Right atrium auricular region (tissue), 2 donors: ENCODE measurements around the gene SFXN3. TPM values are rescaled to one million over a fixed set of nuclear protein-coding genes. Genes with fewer than 3 reads are reported as not detected.
A peak's percentile ranks its signal among the peaks of the same experiment; 100 is the strongest.

Source experiments
- DNase-seq: peaks from one replicate; pipeline ENCODE4 v3.0.0-alpha.2; 2019; ENCODE audit warnings: low spot score
- H3K27ac ChIP-seq, 2 donors: fragments of 200-600 bp; sonication (generic); 1 replicate in 1 of 2; 2 replicates in 1 of 2; pipeline ENCODE4 v1.5.1; 2016 to 2019
- H3K27me3 ChIP-seq, 2 donors: fragments of 200-600 bp; sonication (generic); one replicate each; pipeline versions ENCODE4 v1.5.1 to v1.6.0; 2017 to 2019
- H3K36me3 ChIP-seq: fragments of 200-600 bp; sonication (generic); one replicate; pipeline ENCODE4 v1.5.1; 2016
- H3K4me1 ChIP-seq, 2 donors: fragments of 200-600 bp; sonication (generic); one replicate each; pipeline versions ENCODE4 v1.5.1 to v1.6.0; 2017 to 2019
- H3K4me3 ChIP-seq, 2 donors: fragments of 200-600 bp; sonication (generic); 1 replicate in 1 of 2; 2 replicates in 1 of 2; pipeline ENCODE4 v1.5.1; 2017 to 2019; ENCODE audit warnings: mild to moderate bottlenecking in 1 of 2, moderate library complexity in 1 of 2
- H3K9me3 ChIP-seq, 2 donors: fragments of 200-600 bp; sonication (generic); one replicate each; pipeline ENCODE4 v1.5.1; 2019
- total RNA-seq, 2 donors: library from RNA; depleted of rRNA; stranded (reverse); fragments of >200 nt; gene quantifications; one replicate each; pipeline ENCODE4 v1.1.0, GENCODE V29; 2016
- TF ChIP-seq, protein P1 (sequence below), 2 donors: fragments of 200-600 bp; sonication (generic); IDR thresholded peaks; one replicate each; pipeline ENCODE4 v1.5.1; 2019; ENCODE audit warnings: antibody characterized with exemption in 2 of 2

The SFXN3 gene
- total RNA-seq, 2 donors from 2014 or later = 16.4 to 42.9 TPM

DNA sequence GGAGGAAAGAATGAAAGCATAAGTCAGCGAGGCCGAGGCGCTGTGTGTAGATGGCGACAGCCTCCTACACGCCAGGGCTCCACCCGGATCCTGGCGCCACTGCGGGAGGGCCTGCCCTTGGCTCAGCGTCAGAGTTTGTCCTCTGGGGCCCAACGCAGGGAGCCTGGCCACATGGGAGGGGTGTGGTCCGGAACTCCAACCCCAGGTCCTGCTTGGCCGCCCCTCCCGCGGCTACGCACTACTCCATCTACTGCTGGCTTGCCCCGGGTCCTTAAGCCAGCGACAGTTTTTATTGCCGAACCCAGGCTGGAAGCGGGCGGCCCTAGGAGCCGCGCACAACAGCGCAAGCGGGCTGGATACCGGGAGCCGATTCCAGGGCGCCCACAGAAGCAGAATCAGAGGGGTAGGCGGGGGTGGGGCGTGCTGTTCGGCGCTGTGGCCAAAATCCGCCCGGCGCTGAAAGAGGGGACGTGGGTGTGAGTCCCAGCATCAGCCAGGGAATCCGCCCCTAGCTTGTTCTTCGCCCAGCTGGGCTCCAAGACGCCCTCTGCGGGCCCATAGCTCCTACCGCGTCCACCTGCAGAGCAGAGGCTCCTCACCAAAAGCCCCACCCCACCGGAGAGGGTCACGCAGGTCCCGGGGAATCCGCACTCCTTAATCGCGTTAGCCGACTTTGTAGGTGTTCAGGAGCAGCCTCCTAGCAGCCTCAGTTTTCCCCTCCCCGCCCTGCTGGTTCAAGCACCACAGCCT is 35.3 kb downstream of the SFXN3 start:
- no peaks in the 10 kb centered on the region for H3K36me3 ChIP-seq
- H3K27ac ChIP-seq = peak overlapping the region; percentile 75
- peak; percentile 92 for DNase-seq
- peak overlapping the region; percentile 47 to 61 for H3K4me3 ChIP-seq
- no peaks in the 10 kb centered on the region for H3K27me3 ChIP-seq
- no peaks in the 10 kb centered on the region for H3K9me3 ChIP-seq
- TF ChIP-seq, protein P1, sequence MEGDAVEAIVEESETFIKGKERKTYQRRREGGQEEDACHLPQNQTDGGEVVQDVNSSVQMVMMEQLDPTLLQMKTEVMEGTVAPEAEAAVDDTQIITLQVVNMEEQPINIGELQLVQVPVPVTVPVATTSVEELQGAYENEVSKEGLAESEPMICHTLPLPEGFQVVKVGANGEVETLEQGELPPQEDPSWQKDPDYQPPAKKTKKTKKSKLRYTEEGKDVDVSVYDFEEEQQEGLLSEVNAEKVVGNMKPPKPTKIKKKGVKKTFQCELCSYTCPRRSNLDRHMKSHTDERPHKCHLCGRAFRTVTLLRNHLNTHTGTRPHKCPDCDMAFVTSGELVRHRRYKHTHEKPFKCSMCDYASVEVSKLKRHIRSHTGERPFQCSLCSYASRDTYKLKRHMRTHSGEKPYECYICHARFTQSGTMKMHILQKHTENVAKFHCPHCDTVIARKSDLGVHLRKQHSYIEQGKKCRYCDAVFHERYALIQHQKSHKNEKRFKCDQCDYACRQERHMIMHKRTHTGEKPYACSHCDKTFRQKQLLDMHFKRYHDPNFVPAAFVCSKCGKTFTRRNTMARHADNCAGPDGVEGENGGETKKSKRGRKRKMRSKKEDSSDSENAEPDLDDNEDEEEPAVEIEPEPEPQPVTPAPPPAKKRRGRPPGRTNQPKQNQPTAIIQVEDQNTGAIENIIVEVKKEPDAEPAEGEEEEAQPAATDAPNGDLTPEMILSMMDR (IDR thresholded peaks at IDR 0.05) = peak; percentile 25 to 63
- H3K4me1 ChIP-seq = peaks cover 0 to 62% of the 10 kb centered on the region in 2 donors

DNA sequence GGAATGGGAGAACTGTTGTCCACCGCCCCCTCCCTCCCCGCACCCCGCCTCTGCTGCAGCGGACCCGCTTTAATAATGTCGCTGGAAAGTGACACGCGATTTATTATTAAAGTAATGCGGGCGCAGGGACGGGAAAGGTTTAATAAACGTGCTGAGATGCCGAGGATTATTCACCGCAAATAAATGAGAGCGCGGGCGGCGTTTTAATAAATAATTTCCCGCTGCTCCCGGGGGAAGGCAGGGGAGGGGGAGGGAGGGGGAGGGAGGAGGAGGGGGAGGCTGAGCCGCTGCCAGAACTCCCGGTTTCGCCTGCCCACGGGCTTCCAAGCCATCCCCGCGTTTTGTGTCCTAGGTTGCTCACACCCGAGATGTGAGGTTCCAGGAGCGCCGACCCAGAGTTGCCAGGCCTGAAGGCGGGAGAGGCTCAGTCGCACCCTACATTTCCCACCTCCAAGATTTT is 35.9 kb downstream of the SFXN3 start:
- H3K9me3 ChIP-seq = no peaks in the 10 kb centered on the region
- H3K36me3 ChIP-seq = no peaks in the 10 kb centered on the region
- peak overlapping the region; percentile 47 to 61 for H3K4me3 ChIP-seq
- no peaks in the 10 kb centered on the region for H3K27me3 ChIP-seq
- DNase-seq = no peak
- H3K4me1 ChIP-seq = peaks cover 0 to 56% of the 10 kb centered on the region in 2 donors
- TF ChIP-seq, protein P1 (IDR thresholded peaks at IDR 0.05) = no peak
- H3K27ac ChIP-seq = peak overlapping the region; percentile 75

DNA sequence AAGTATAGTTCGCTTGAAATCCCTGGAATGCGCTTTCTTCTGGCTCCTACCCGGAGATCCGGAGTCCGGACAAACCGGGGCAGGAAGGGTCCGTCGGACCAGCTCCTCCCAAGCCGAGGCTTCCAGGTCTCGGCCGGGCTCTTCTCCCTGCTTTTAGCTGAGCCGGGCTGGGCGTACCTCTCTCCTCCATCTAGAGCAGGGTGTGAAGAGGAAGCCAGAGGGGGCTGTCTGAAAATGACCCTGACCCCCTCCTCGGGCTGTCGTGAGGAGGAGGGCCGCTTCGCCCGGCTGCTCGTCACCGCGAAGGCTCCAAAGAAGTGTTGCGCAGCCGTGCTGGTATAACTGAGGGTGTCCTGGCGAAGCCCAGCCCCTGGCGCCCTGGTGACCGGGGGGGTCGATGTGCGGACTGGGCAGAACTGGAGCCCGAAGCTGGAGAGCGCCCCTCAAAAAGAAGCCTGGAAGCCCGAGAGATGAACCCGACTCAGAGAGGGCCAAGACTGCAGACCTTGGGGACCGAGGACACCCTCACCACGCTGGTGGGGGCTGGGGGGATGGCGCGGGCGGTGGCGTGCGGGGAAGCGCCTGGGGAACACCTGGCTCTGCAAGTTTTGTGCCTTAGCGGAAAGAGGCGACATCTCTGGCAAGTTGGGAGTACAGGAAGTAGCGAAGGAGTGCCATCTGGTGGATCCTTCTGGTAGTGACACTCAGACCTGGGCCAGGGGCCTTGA is 36.5 kb downstream of the SFXN3 start:
- DNase-seq = peak; percentile 86
- Histone ChIP-seq H3K9me3 (no peaks in the 10 kb centered on the region), H3K36me3 (no peaks in the 10 kb centered on the region), H3K4me3 (peak overlapping the region; percentile 47 to 61), H3K4me1 (peaks cover 0 to 50% of the 10 kb centered on the region in 2 donors), H3K27me3 (peaks cover 0 to under 1% of the 10 kb centered on the region in 2 donors), H3K27ac (peak overlapping the region; percentile 75)
- TF ChIP-seq, protein P1 (IDR thresholded peaks at IDR 0.05) = peak; percentile 91 to 93

DNA sequence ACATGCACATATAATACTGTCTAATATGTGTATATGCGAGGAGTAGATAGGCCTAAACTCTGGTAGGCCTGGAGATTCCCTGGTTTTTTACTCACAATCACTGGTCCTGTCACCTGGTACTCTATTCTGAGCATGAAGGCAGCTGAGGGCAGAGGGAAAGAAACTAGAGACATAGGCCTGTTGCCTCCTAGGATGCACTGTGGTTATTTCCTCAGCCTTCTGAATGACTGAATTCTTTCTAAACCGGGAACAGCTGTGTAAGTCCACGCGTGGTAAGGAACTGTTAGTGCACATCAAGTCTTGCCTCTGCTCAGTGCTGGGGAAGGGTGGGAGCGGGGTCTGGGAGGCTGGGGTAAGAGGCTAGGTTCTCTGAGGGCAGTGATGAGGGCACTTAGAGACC is 38.4 kb downstream of the SFXN3 start:
- TF ChIP-seq, protein P1 (IDR thresholded peaks at IDR 0.05) = no peak
- Histone ChIP-seq H3K27me3 (peaks cover 0 to 7% of the 10 kb centered on the region in 2 donors), H3K9me3 (no peaks in the 10 kb centered on the region), H3K4me1 (peaks cover 0 to 33% of the 10 kb centered on the region in 2 donors), H3K4me3 (no peak overlapping the region), H3K36me3 (no peaks in the 10 kb centered on the region), H3K27ac (no peak overlapping the region)
- DNase-seq = no peak

DNA sequence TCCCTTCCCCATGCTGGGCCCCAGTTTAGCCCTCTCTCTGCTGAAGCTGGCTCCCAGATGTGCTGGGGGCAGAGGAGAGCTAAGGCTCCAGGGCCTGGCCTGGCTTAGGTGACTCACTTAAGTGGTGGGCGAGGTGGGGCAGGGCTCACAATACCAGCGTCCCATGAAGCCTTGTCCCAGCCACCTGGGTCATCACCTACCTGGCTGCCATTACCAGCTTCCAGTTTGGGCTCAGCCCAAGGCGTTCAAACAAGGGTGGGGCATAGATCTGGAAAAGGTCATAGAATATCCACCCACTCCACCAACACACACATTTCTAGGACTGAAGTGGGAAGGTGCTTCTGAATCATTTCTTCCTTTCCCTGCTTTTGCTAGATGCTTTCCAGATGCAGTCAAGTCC is 39.1 kb downstream of the SFXN3 start:
- peaks cover 0 to 7% of the 10 kb centered on the region in 2 donors for H3K27me3 ChIP-seq
- no peak for DNase-seq
- TF ChIP-seq, protein P1 (IDR thresholded peaks at IDR 0.05) = no peak
- no peak overlapping the region for H3K4me3 ChIP-seq
- H3K27ac ChIP-seq = no peak overlapping the region
- H3K36me3 ChIP-seq = no peaks in the 10 kb centered on the region
- H3K4me1 ChIP-seq = peaks cover 0 to 27% of the 10 kb centered on the region in 2 donors
- no peaks in the 10 kb centered on the region for H3K9me3 ChIP-seq
